Liver (tissue), 9 donors: ENCODE measurements around the gene MAF. TPM values are rescaled to one million over a fixed set of nuclear protein-coding genes. Genes with fewer than 3 reads are reported as not detected.

Experiments
- DNase-seq: peaks from one replicate; pipeline ENCODE4 v3.0.0-alpha.2; 2017; ENCODE audit warnings: low spot score
- H3K27ac ChIP-seq, 2 donors: one replicate each; pipeline ENCODE4 v1.7.0; 2013; ENCODE audit warnings: inconsistent platforms in 2 of 2, low read length in 2 of 2, control low read depth in 1 of 2, low read depth in 1 of 2, mild to moderate bottlenecking in 1 of 2
- H3K27me3 ChIP-seq, 4 donors: one replicate each; pipeline versions ENCODE4 v1.6.1 to v1.7.0; 2013; ENCODE audit warnings: low read length in 3 of 4, inconsistent platforms in 1 of 4, mild to moderate bottlenecking in 1 of 4, moderate library complexity in 1 of 4; ENCODE audit not compliant: control insufficient read depth in 4 of 4, insufficient read depth in 4 of 4
- H3K36me3 ChIP-seq, 4 donors: one replicate each; pipeline versions ENCODE4 v1.6.1 to v1.7.0; 2013; ENCODE audit warnings: low read length in 3 of 4, mild to moderate bottlenecking in 3 of 4, low read depth in 1 of 4, moderate library complexity in 1 of 4; ENCODE audit not compliant: control insufficient read depth in 4 of 4, insufficient read depth in 3 of 4
- H3K4me1 ChIP-seq, 4 donors: one replicate each; pipeline versions ENCODE4 v1.6.1 to v1.7.0; 2013; ENCODE audit warnings: low read length in 3 of 4, mild to moderate bottlenecking in 3 of 4, moderate library complexity in 1 of 4; ENCODE audit not compliant: control insufficient read depth in 4 of 4, insufficient read depth in 4 of 4
- H3K4me3 ChIP-seq, 3 donors: one replicate each; pipeline versions ENCODE4 v1.6.1 to v1.7.0; 2013; ENCODE audit warnings: low read length in 3 of 3, control low read depth in 1 of 3, low read depth in 1 of 3, mild to moderate bottlenecking in 1 of 3
- H3K9ac ChIP-seq, 2 donors: one replicate each; pipeline ENCODE4 v1.7.0; 2013; ENCODE audit warnings: low read length in 2 of 2, mild to moderate bottlenecking in 2 of 2, moderate library complexity in 2 of 2, control low read depth in 1 of 2, low read depth in 1 of 2
- H3K9me3 ChIP-seq, 4 donors: one replicate each; pipeline versions ENCODE4 v1.6.1 to v1.7.0; 2013; ENCODE audit warnings: low read length in 3 of 4; ENCODE audit not compliant: control insufficient read depth in 4 of 4
- ATF3 ChIP-seq: IDR thresholded peaks from 2 replicates; pipeline ENCODE4 v1.6.1; 2016; ENCODE audit warnings: antibody characterized with exemption
- EGR1 ChIP-seq, 2 donors: IDR thresholded peaks; 2 replicates each; pipeline ENCODE4 v1.6.1; 2016 to 2018; ENCODE audit warnings: antibody characterized with exemption in 2 of 2, low read depth in 2 of 2
- FOXA1 ChIP-seq: IDR thresholded peaks from 2 replicates; pipeline ENCODE4 v1.6.1; 2016; ENCODE audit warnings: antibody characterized with exemption
- FOXA2 ChIP-seq: IDR thresholded peaks from 2 replicates; pipeline ENCODE4 v1.6.1; 2016; ENCODE audit warnings: antibody characterized with exemption
- HNF4A ChIP-seq, 2 donors: conservative IDR thresholded peaks; 2 replicates each; pipeline ENCODE4 v1.6.1; 2016; ENCODE audit warnings: antibody characterized with exemption in 2 of 2, mild to moderate bottlenecking in 2 of 2
- HNF4G ChIP-seq: IDR thresholded peaks from 2 replicates; pipeline ENCODE4 v1.6.1; 2016; ENCODE audit warnings: antibody characterized with exemption
- JUND ChIP-seq, 2 donors: IDR thresholded peaks; 2 replicates each; pipeline ENCODE4 v1.6.1; 2016; ENCODE audit warnings: antibody characterized with exemption in 2 of 2
- MAX ChIP-seq: IDR thresholded peaks from 2 replicates; pipeline ENCODE4 v1.6.1; 2016; ENCODE audit warnings: antibody characterized with exemption
- NR2F2 ChIP-seq: IDR thresholded peaks from 2 replicates; pipeline ENCODE4 v1.6.1; 2016; ENCODE audit warnings: antibody characterized with exemption
- RAD21 ChIP-seq, 2 donors: IDR thresholded peaks; 2 replicates each; pipeline ENCODE4 v1.6.1; 2016; ENCODE audit warnings: antibody characterized with exemption in 2 of 2, mild to moderate bottlenecking in 2 of 2
- REST ChIP-seq: IDR thresholded peaks from 2 replicates; pipeline ENCODE4 v1.6.1; 2016; ENCODE audit warnings: antibody characterized with exemption, mild to moderate bottlenecking
- RXRA ChIP-seq, 2 donors: IDR thresholded peaks; 2 replicates each; pipeline ENCODE4 v1.6.1; 2017 to 2018; ENCODE audit warnings: antibody characterized with exemption in 2 of 2, mild to moderate bottlenecking in 1 of 2
- SP1 ChIP-seq: IDR thresholded peaks from 2 replicates; pipeline ENCODE4 v1.6.1; 2018; ENCODE audit warnings: antibody characterized with exemption, mild to moderate bottlenecking
- TAF1 ChIP-seq: conservative IDR thresholded peaks from 2 replicates; pipeline ENCODE4 v1.6.1; 2016; ENCODE audit warnings: antibody characterized with exemption, mild to moderate bottlenecking
- YY1 ChIP-seq: IDR thresholded peaks from 2 replicates; pipeline ENCODE4 v1.6.1; 2016; ENCODE audit warnings: antibody characterized with exemption, mild to moderate bottlenecking
- WGBS: extraction: QIAGEN DNeasy Blood & Tissue Kit; methylation state at CpG from one replicate; pipeline ENCODE4 v1.1.7; 2013; 5-methylcytosine and 5-hydroxymethylcytosine counted together
- polyA plus RNA-seq, 2 donors: library from polyadenylated mRNA; stranded (reverse) in 1 of 2; unstranded in 1 of 2; fragments of 200-250 nt in 1 of 2; fragments of >200 nt in 1 of 2; fragmentation: Nextera tagmentation in 1 of 2; extraction: Ambion mirVana in 1 of 2; gene quantifications; one replicate each; pipeline versions ENCODE4 v1.2.1 to v1.2.3, GENCODE V29; 2013 to 2015
- total RNA-seq, 2 donors: library from RNA; depleted of rRNA; stranded (reverse); fragments of >200 nt; gene quantifications; one replicate each; pipeline ENCODE4 v1.2.3, GENCODE V29; 2014
- TF ChIP-seq, protein P1 (sequence below): IDR thresholded peaks from 2 replicates; pipeline ENCODE4 v1.6.1; 2016; ENCODE audit warnings: antibody characterized with exemption
- TF ChIP-seq, protein P2 (sequence below): fragments of 150-350 bp; IDR thresholded peaks from 2 replicates; pipeline ENCODE4 v1.5.1; 2017; ENCODE audit warnings: improper control_type of control experiment, low read depth, low read length; ENCODE audit not compliant: missing input control
- donor health status: healthy.
- donor health status: healthy.
- donor health status: healthy.
- donor health status: healthy.
- donor health status: healthy.

MAF gene
- total and polyA plus RNA-seq, 4 donors, result 9.7 to 20.9 (median 16.7) TPM

DNA sequence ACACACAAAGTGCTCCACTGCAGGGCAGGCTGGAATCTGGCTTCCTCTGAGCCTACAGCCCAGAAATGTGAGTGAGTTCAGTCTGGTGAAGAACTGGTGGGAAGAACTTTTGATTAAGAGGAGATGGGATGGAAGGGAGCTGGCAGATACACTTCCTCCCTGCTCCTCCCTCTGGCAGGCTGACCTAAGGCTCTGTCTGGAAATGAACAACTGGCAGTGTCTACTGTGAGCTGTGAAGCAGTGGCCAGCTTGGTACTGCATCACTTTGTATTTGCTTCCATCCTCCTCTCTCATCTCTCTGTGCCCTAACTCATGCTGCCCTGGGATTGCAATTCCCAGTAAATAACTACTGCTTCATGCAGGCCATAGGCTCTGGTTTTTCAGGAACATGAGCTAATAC is 45.6 kb downstream of the MAF start:
- Histone ChIP-seq H3K27me3 (no peaks in the 10 kb centered on the region), H3K9ac (no peak overlapping the region), H3K36me3 (no peaks in the 10 kb centered on the region), H3K9me3 (no peaks in the 10 kb centered on the region), H3K4me3 (no peak overlapping the region), H3K27ac (no peak overlapping the region), H3K4me1 (peaks cover 0 to 5% (median 0%) of the 10 kb centered on the region in 4 donors)
- no peak for DNase-seq
- TF ChIP-seq, protein P1, sequence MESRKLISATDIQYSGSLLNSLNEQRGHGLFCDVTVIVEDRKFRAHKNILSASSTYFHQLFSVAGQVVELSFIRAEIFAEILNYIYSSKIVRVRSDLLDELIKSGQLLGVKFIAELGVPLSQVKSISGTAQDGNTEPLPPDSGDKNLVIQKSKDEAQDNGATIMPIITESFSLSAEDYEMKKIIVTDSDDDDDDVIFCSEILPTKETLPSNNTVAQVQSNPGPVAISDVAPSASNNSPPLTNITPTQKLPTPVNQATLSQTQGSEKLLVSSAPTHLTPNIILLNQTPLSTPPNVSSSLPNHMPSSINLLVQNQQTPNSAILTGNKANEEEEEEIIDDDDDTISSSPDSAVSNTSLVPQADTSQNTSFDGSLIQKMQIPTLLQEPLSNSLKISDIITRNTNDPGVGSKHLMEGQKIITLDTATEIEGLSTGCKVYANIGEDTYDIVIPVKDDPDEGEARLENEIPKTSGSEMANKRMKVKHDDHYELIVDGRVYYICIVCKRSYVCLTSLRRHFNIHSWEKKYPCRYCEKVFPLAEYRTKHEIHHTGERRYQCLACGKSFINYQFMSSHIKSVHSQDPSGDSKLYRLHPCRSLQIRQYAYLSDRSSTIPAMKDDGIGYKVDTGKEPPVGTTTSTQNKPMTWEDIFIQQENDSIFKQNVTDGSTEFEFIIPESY, result no peak
- no peak for TF ChIP-seq EGR1 (IDR thresholded peaks at IDR 0.05; ENCODE audit: low read depth in 2 of 2)
- TF ChIP-seq ATF3, result no peak
- no peak for TF ChIP-seq HNF4G
- no peak for TF ChIP-seq FOXA2
- no peak for TF ChIP-seq MAX
- TF ChIP-seq RXRA (IDR thresholded peaks at IDR 0.05), result no peak
- TF ChIP-seq REST, result no peak
- TF ChIP-seq TAF1, result no peak
- no peak for TF ChIP-seq HNF4A (conservative IDR thresholded peaks at IDR 0.05)
- no peak for TF ChIP-seq RAD21 (IDR thresholded peaks at IDR 0.05)
- TF ChIP-seq SP1, result no peak

GRCh38 chr16:79550373-79550772 is 50.2 kb downstream of the MAF start:
- Histone ChIP-seq H3K27ac (no peak overlapping the region), H3K4me1 (peaks cover 0 to 1% (median 0%) of the 10 kb centered on the region in 4 donors), H3K36me3 (no peaks in the 10 kb centered on the region), H3K9ac (no peak overlapping the region), H3K4me3 (no peak overlapping the region), H3K9me3 (no peaks in the 10 kb centered on the region), H3K27me3 (no peaks in the 10 kb centered on the region)
- 97% methylated on average over 2 of the region's 2 CpGs for WGBS
- TF ChIP-seq YY1 (no peak), RAD21 (IDR thresholded peaks at IDR 0.05) (no peak), EGR1 (IDR thresholded peaks at IDR 0.05; ENCODE audit: low read depth in 2 of 2) (no peak), FOXA2 (no peak), MAX (no peak), SP1 (no peak), NR2F2 (no peak), JUND (IDR thresholded peaks at IDR 0.05) (no peak), HNF4A (conservative IDR thresholded peaks at IDR 0.05) (no peak), HNF4G (no peak), RXRA (IDR thresholded peaks at IDR 0.05) (no peak), FOXA1 (no peak), REST (no peak)
- TF ChIP-seq, protein P2, sequence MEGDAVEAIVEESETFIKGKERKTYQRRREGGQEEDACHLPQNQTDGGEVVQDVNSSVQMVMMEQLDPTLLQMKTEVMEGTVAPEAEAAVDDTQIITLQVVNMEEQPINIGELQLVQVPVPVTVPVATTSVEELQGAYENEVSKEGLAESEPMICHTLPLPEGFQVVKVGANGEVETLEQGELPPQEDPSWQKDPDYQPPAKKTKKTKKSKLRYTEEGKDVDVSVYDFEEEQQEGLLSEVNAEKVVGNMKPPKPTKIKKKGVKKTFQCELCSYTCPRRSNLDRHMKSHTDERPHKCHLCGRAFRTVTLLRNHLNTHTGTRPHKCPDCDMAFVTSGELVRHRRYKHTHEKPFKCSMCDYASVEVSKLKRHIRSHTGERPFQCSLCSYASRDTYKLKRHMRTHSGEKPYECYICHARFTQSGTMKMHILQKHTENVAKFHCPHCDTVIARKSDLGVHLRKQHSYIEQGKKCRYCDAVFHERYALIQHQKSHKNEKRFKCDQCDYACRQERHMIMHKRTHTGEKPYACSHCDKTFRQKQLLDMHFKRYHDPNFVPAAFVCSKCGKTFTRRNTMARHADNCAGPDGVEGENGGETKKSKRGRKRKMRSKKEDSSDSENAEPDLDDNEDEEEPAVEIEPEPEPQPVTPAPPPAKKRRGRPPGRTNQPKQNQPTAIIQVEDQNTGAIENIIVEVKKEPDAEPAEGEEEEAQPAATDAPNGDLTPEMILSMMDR, result no peak
- TF ChIP-seq, protein P1, result no peak
- no peak for DNase-seq
